ENCODE data around the gene P3H2. TPM values are rescaled to one million over a fixed set of nuclear protein-coding genes. Genes with fewer than 3 reads are reported as not detected.
"Not testable (repeated sequence)": the region's sequence is repeated elsewhere in the genome, so short reads cannot be mapped to it uniquely, and the experiment has no call there.

P3H2 gene
- total RNA-seq, 1 donor from 2014 or later = 61.9 TPM

DNA sequence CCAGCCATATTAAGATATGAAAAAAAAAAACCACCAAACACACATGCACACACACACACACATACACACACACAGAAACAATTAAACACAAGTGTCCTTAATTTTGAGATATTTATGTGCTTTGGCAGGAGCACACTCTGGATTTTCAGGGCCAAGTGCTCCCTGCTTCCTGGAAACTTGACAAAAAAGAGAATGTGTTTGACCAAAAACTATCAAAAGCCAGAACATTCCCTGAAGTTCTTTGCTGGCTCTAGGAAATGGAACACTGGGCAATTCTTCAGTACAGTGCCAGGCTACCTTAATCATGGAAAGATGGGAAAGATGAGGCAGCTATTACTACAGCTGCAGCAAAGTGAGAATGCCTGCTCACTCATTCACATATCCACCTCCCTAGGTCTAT is 44.6 kb downstream of the P3H2 start:
- no peak for TF ChIP-seq CTCF (IDR thresholded peaks at IDR 0.05)
- Histone ChIP-seq H3K9me3 (no peaks in the 10 kb centered on the region), H3K27me3 (ENCODE audit: low read depth) (no peaks in the 10 kb centered on the region), H3K36me3 (no peaks in the 10 kb centered on the region), H3K4me3 (no peak overlapping the region), H3K27ac (no peak overlapping the region), H3K4me1 (peaks cover 20% of the 10 kb centered on the region)
- ATAC-seq (peak; percentile 38 to 50), DNase-seq (no peak)
- intact Hi-C loops (cut with DNase I) = no loop called here

GRCh38 chr3:190074817-190075216 is 45.9 kb downstream of the P3H2 start:
- no peaks in the 10 kb centered on the region for H3K9me3 ChIP-seq
- H3K27ac ChIP-seq = no peak overlapping the region
- no peak for TF ChIP-seq CTCF (IDR thresholded peaks at IDR 0.05)
- H3K36me3 ChIP-seq = no peaks in the 10 kb centered on the region
- intact Hi-C loops (cut with DNase I) = no loop called here
- ATAC-seq = no peak
- H3K27me3 ChIP-seq (ENCODE audit: low read depth) = no peaks in the 10 kb centered on the region
- DNase-seq = no peak
- no peak overlapping the region for H3K4me3 ChIP-seq
- H3K4me1 ChIP-seq = peaks cover 20% of the 10 kb centered on the region

GRCh38 chr3:190073264-190074008 is 47.3 kb downstream of the P3H2 start:
- Histone ChIP-seq H3K9me3 (no peaks in the 10 kb centered on the region), H3K4me3 (no peak overlapping the region), H3K36me3 (no peaks in the 10 kb centered on the region), H3K27ac (no peak overlapping the region), H3K27me3 (ENCODE audit: low read depth) (no peaks in the 10 kb centered on the region), H3K4me1 (peaks cover 20% of the 10 kb centered on the region)
- intact Hi-C loops (cut with DNase I) = no loop called here
- TF ChIP-seq CTCF (IDR thresholded peaks at IDR 0.05) = no peak
- DNase-seq (no peak), ATAC-seq (peak; percentile 58 to 64)

GRCh38 chr3:190072856-190073255 is 47.8 kb downstream of the P3H2 start:
- DNase-seq (no peak), ATAC-seq (no peak)
- Histone ChIP-seq H3K27ac (no peak overlapping the region), H3K36me3 (no peaks in the 10 kb centered on the region), H3K4me3 (no peak overlapping the region), H3K4me1 (peaks cover 20% of the 10 kb centered on the region), H3K27me3 (ENCODE audit: low read depth) (no peaks in the 10 kb centered on the region), H3K9me3 (no peaks in the 10 kb centered on the region)
- no peak for TF ChIP-seq CTCF (IDR thresholded peaks at IDR 0.05)
- intact Hi-C loops (cut with DNase I) = no loop called here

DNA sequence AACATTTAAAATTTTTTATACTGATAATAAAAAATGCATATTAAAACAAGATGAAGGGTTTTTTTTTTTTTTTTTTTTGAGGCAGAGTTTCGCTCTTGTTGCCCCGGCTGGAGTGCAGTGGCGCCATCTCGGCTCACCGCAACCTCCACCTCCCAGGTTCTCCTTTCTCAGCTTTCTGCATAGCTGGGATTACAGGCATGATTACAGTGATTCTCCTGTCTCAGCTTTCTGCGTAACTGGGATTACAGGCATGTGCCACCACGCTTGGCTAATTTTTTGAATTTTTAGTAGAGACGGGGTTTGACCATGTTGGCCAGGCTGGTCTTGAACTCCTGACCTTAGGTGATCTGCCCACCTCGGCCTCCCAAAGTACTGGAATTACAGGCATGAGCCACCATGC is 48.8 kb downstream of the P3H2 start:
- ATAC-seq; DNase-seq; H3K36me3 ChIP-seq; H3K4me3 ChIP-seq; H3K27ac ChIP-seq; intact Hi-C loops (cut with DNase I); H3K9me3 ChIP-seq; H3K27me3 ChIP-seq (ENCODE audit: low read depth): not testable (repeated sequence)
- peaks cover 14% of the 10 kb centered on the region for H3K4me1 ChIP-seq

GRCh38 chr3:190070622-190071347 is 49.9 kb downstream of the P3H2 start:
- peak in 1 of 2 donors; percentile 60 for ATAC-seq
- no peaks in the 10 kb centered on the region for H3K36me3 ChIP-seq
- intact Hi-C loops (cut with DNase I) = no loop called here
- no peak overlapping the region for H3K27ac ChIP-seq
- H3K9me3 ChIP-seq = no peaks in the 10 kb centered on the region
- H3K27me3 ChIP-seq (ENCODE audit: low read depth) = no peaks in the 10 kb centered on the region
- DNase-seq = no peak
- TF ChIP-seq CTCF (IDR thresholded peaks at IDR 0.05) = no peak
- H3K4me3 ChIP-seq = no peak overlapping the region
- H3K4me1 ChIP-seq = peaks cover 11% of the 10 kb centered on the region

Measured in lower lobe of right lung (tissue), 2 donors.